T-helper 2 cell (primary cell): ENCODE results near the gene SPTBN1.
"Not testable (repeated sequence)": the region's sequence is repeated elsewhere in the genome, so short reads cannot be mapped to it uniquely, and the experiment has no call there.

Experiments used
- DNase-seq, 5 experiments: peaks; one replicate each; pipeline versions ENCODE4 v3.0.0 to v3.0.0-alpha.2; 2012 to 2022

The SPTBN1 gene

GRCh38 chr2:54504866-54505265 is 48.7 kb downstream of the SPTBN1 start:
- DNase-seq: no peak

GRCh38 chr2:54508541-54508940 is 52.4 kb downstream of the SPTBN1 start:
- DNase-seq: no peak

- DNase-seq: not testable (repeated sequence)
Observed at GRCh38 chr2:54509043-54509442, 52.9 kb downstream of the SPTBN1 start.

GRCh38 chr2:54510916-54511315 is 54.8 kb downstream of the SPTBN1 start:
- no peak for DNase-seq

- no peak for DNase-seq
Observed at GRCh38 chr2:54512183-54512582, 56.1 kb downstream of the SPTBN1 start.

GRCh38 chr2:54512663-54513362 is 56.7 kb downstream of the SPTBN1 start:
- DNase-seq: peak in 1 of 5 experiments; percentile 44

GRCh38 chr2:54513363-54513715 is 57.2 kb downstream of the SPTBN1 start:
- DNase-seq: no peak

GRCh38 chr2:54514822-54515569 is 58.9 kb downstream of the SPTBN1 start:
- no peak for DNase-seq

GRCh38 chr2:54516842-54517241 is 60.7 kb downstream of the SPTBN1 start:
- DNase-seq: no peak

- DNase-seq: not testable (repeated sequence)
Observed at GRCh38 chr2:54518016-54518415, 61.9 kb downstream of the SPTBN1 start.

GRCh38 chr2:54518430-54518829 is 62.3 kb downstream of the SPTBN1 start:
- no peak for DNase-seq

GRCh38 chr2:54519841-54520459 is 63.8 kb downstream of the SPTBN1 start:
- DNase-seq: no peak

GRCh38 chr2:54520687-54521086 is 64.6 kb downstream of the SPTBN1 start:
- no peak for DNase-seq

GRCh38 chr2:54522624-54523281 is 66.6 kb downstream of the SPTBN1 start:
- DNase-seq: peak; percentile 3 to 81 (median 51)

- DNase-seq: peak in 1 of 5 experiments; percentile 53
Observed at GRCh38 chr2:54523324-54523959, 67.3 kb downstream of the SPTBN1 start.

GRCh38 chr2:54524226-54524991 is 68.3 kb downstream of the SPTBN1 start:
- DNase-seq: peak in 1 of 5 experiments; percentile 59

GRCh38 chr2:54525321-54525720 is 69.2 kb downstream of the SPTBN1 start:
- no peak for DNase-seq

- peak in 1 of 5 experiments; percentile 21 for DNase-seq
Observed at GRCh38 chr2:54526226-54526879, 70.2 kb downstream of the SPTBN1 start.

- DNase-seq: no peak
Observed at GRCh38 chr2:54528311-54528955, 72.3 kb downstream of the SPTBN1 start.

GRCh38 chr2:54529518-54529917 is 73.4 kb downstream of the SPTBN1 start:
- not testable (repeated sequence) for DNase-seq

GRCh38 chr2:54529935-54530334 is 73.8 kb downstream of the SPTBN1 start:
- DNase-seq: peak in 1 of 5 experiments; percentile 72
